ENCODE results near the gene NDUFAF2. TPM values are rescaled to one million over a fixed set of nuclear protein-coding genes. Genes with fewer than 3 reads are reported as not detected.

NDUFAF2 gene
- total RNA-seq, result 20.7 and 33.2 TPM in 2 replicates

GRCh38 chr5:60944904-60945812 lies at the start of gene NDUFAF2, which contains the start of gene ERCC8:
Gene NDUFAF2, plus strand, starts transcription at chr5:60945205. Its CDS starts 51 bp downstream, at chr5:60945256.
Gene ERCC8, minus strand, starts transcription at chr5:60945070. Its CDS starts 62 bp downstream, at chr5:60945008.

GRCh38 chr5:61162010-61162831 lies 217.2 kb downstream of the NDUFAF2 start, which contains the start of gene SMIM15:
Gene SMIM15, minus strand, starts transcription at chr5:61162468. Its CDS starts 2,297 bp downstream, at chr5:61160171.

Other genes starting within 250 kb of the NDUFAF2 start
- gene DEPDC1B, start 245.0 kb upstream of the NDUFAF2 start, total RNA-seq, result 1.7 and 7.4 TPM in 2 replicates
- gene ELOVL7, start 100.9 kb upstream of the NDUFAF2 start, total RNA-seq, result 0.33 TPM in 1 of 2 replicates, not detected in the other
- gene ERCC8, start 135 bp upstream of the NDUFAF2 start, total RNA-seq, result 18.9 and 30.7 TPM in 2 replicates
- gene SMIM15, start 217.3 kb downstream of the NDUFAF2 start, total RNA-seq, result 51.4 and 72.6 TPM in 2 replicates

Measured in smooth muscle cell of trachea (primary cell).